ENCODE data around the gene SLC22A23.

DNA sequence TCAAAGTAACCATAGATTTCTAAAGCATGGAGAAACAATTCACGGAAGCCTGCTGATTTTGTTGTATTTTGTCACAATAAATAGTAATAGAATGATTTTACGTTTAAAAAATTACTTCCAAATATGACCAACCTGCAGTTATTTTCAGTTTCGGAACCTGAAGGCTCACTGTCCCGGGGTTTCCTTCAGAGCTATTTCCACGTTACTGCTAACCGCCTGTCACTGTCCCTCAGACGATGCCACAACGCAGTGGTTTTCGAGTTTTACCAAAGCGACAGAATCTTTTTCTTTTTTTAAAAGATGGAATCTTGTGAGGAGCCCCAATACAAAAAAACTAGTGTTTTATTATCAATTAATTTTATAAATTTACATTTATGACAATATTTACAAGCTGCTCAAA is 157.6 kb downstream of the SLC22A23 start:
- TF ChIP-seq, protein P1, sequence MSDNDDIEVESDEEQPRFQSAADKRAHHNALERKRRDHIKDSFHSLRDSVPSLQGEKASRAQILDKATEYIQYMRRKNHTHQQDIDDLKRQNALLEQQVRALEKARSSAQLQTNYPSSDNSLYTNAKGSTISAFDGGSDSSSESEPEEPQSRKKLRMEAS (IDR thresholded peaks at IDR 0.05): no peak
- TF ChIP-seq, protein P2, sequence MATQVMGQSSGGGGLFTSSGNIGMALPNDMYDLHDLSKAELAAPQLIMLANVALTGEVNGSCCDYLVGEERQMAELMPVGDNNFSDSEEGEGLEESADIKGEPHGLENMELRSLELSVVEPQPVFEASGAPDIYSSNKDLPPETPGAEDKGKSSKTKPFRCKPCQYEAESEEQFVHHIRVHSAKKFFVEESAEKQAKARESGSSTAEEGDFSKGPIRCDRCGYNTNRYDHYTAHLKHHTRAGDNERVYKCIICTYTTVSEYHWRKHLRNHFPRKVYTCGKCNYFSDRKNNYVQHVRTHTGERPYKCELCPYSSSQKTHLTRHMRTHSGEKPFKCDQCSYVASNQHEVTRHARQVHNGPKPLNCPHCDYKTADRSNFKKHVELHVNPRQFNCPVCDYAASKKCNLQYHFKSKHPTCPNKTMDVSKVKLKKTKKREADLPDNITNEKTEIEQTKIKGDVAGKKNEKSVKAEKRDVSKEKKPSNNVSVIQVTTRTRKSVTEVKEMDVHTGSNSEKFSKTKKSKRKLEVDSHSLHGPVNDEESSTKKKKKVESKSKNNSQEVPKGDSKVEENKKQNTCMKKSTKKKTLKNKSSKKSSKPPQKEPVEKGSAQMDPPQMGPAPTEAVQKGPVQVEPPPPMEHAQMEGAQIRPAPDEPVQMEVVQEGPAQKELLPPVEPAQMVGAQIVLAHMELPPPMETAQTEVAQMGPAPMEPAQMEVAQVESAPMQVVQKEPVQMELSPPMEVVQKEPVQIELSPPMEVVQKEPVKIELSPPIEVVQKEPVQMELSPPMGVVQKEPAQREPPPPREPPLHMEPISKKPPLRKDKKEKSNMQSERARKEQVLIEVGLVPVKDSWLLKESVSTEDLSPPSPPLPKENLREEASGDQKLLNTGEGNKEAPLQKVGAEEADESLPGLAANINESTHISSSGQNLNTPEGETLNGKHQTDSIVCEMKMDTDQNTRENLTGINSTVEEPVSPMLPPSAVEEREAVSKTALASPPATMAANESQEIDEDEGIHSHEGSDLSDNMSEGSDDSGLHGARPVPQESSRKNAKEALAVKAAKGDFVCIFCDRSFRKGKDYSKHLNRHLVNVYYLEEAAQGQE (IDR thresholded peaks at IDR 0.05; ENCODE audit: low read depth): no peak
- no peak for TF ChIP-seq CEBPB (IDR thresholded peaks at IDR 0.05)
- no peak for TF ChIP-seq YY1 (IDR thresholded peaks at IDR 0.05; ENCODE audit: low read depth)
- TF ChIP-seq CREB1 (IDR thresholded peaks at IDR 0.05; ENCODE audit: low read depth): no peak
- no peak for TF ChIP-seq FOXM1 (IDR thresholded peaks at IDR 0.05; ENCODE audit: borderline replicate concordance, low read depth)
- no peak for TF ChIP-seq TAF1 (IDR thresholded peaks at IDR 0.05; ENCODE audit: low read depth)
- no peak for TF ChIP-seq NFIC (IDR thresholded peaks at IDR 0.05)
- TF ChIP-seq TCF12 (IDR thresholded peaks at IDR 0.05; ENCODE audit: low read depth): no peak
- no peak for TF ChIP-seq RAD21 (IDR thresholded peaks at IDR 0.05; ENCODE audit: low read depth)
- no peak for TF ChIP-seq ZBTB7A (IDR thresholded peaks at IDR 0.05; ENCODE audit: low read depth)
- no peak for TF ChIP-seq EP300 (IDR thresholded peaks at IDR 0.05; ENCODE audit: borderline replicate concordance)
- no peak for TF ChIP-seq EGR1 (IDR thresholded peaks at IDR 0.05)
